ENCODE measurements around the gene NFIA.

DNA sequence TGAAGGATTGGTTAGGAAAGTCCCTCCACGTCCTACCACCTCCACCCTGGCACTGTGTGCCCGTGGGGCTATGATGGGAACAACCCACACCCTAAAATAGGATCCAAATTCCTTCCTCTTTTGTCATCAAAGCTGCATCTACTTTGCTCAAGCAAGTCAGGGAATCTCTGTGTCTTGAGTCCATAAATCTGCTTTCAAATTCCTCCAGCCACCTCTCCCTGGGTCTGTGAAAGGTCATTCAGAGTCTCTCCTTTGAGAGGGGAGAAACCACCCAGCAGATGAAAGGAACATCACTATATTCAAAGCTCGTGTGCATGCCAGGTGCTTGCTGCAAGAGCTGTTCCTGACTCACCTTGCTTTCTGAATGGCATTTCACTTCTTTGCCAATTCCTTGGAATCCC is 399.0 kb downstream of the NFIA start:
- TF ChIP-seq CTCF (IDR thresholded peaks at IDR 0.05) (no peak), POLR2A (IDR thresholded peaks at IDR 0.05) (no peak)
